T-cell (primary cell): ENCODE data around the gene ZC3H4. TPM values are rescaled to one million over a fixed set of nuclear protein-coding genes. Genes with fewer than 3 reads are reported as not detected.
A peak's percentile ranks its signal among the peaks of the same experiment; 100 is the strongest.

Source experiments
- ATAC-seq, 4 experiments: fragments of 200-7000 bp in 3 of 4; fragments of 150-1000 bp in 1 of 4; cut with Tn5 transposase; replicated peaks in 1 of 4; 1 replicate in 3 of 4; 2 replicates in 1 of 4; pipeline ENCODE4 v1.10.0; 2021; ENCODE audit warnings: moderate library complexity in 3 of 4, mild to moderate bottlenecking in 2 of 4, moderate number of reproducible peaks in 1 of 4
- CTCF ChIA-PET, 2 donors: fragments of 300-600 bp; sonication (Branson Sonifier 250); formaldehyde crosslinking; loops; one replicate each; lab custom pipeline; 2022; ENCODE audit warnings: antibody characterized with exemption in 2 of 2; lab: Charles Lee
- POLR2A ChIA-PET, 2 donors: fragments of 300-600 bp; sonication (Branson Sonifier 250); formaldehyde crosslinking; loops; one replicate each; lab custom pipeline; 2022; ENCODE audit warnings: antibody characterized with exemption in 2 of 2; lab: Charles Lee
- DNase-seq, 35 experiments: peaks; one replicate each; pipeline versions ENCODE4 v3.0.0 to v3.0.0-alpha.2; 2013 to 2023
- H3K27ac ChIP-seq: one replicate; pipeline ENCODE4 v1.5.1; 2013; ENCODE audit warnings: low read length
- H3K27me3 ChIP-seq, 2 experiments: replicated peaks in 1 of 2; 1 replicate in 1 of 2; 2 replicates in 1 of 2; pipeline versions ENCODE4 v1.6.1 to v1.7.0; 2013; ENCODE audit warnings: low read length in 1 of 2, mixed read lengths in 1 of 2; ENCODE audit not compliant: control insufficient read depth in 2 of 2, insufficient read depth in 2 of 2; ENCODE audit errors: extremely low read depth in 1 of 2
- H3K36me3 ChIP-seq, 2 donors: 1 replicate in 1 of 2; 2 replicates in 1 of 2; pipeline versions ENCODE4 v1.6.1 to v1.7.0; 2013; ENCODE audit warnings: low read length in 1 of 2; ENCODE audit not compliant: control insufficient read depth in 2 of 2, insufficient read depth in 1 of 2; ENCODE audit errors: extremely low read depth in 1 of 2
- H3K4me1 ChIP-seq, 2 experiments: 1 replicate in 1 of 2; 2 replicates in 1 of 2; pipeline versions ENCODE4 v1.6.1 to v1.7.0; 2013; ENCODE audit warnings: low read length in 2 of 2, mixed read lengths in 1 of 2; ENCODE audit not compliant: insufficient read depth in 2 of 2, control insufficient read depth in 1 of 2; ENCODE audit errors: extremely low read depth in 1 of 2
- H3K4me3 ChIP-seq, 2 donors: 1 replicate in 1 of 2; 2 replicates in 1 of 2; pipeline versions ENCODE4 v1.5.1 to v1.7.0; 2013; ENCODE audit warnings: mild to moderate bottlenecking in 2 of 2, low read length in 1 of 2, moderate library complexity in 1 of 2; ENCODE audit not compliant: control insufficient read depth in 1 of 2; ENCODE audit errors: extremely low read depth in 1 of 2
- H3K9me3 ChIP-seq: 2 replicates; pipeline ENCODE4 v1.7.0; 2013
- H3K27ac Mint-ChIP-seq, 2 donors: one replicate each; pipeline ENCODE4 v1.8.0; 2020 to 2021; ENCODE audit warnings: mild to moderate bottlenecking in 2 of 2, mixed read lengths in 2 of 2
- H3K27me3 Mint-ChIP-seq, 2 donors: one replicate each; pipeline ENCODE4 v1.8.0; 2021 to 2022; ENCODE audit warnings: mixed read lengths in 2 of 2
- H3K36me3 Mint-ChIP-seq: one replicate; pipeline ENCODE4 v1.8.0; 2021; ENCODE audit warnings: mixed read lengths
- H3K4me1 Mint-ChIP-seq, 3 donors: one replicate each; pipeline ENCODE4 v1.8.0; 2020 to 2022; ENCODE audit warnings: mixed read lengths in 3 of 3, mild to moderate bottlenecking in 1 of 3
- H3K4me3 Mint-ChIP-seq, 3 donors: one replicate each; pipeline ENCODE4 v1.8.0; 2020 to 2022; ENCODE audit warnings: mild to moderate bottlenecking in 3 of 3, mixed read lengths in 3 of 3, moderate library complexity in 3 of 3
- H3K9me3 Mint-ChIP-seq, 3 donors: one replicate each; pipeline ENCODE4 v1.8.0; 2020 to 2022; ENCODE audit warnings: mixed read lengths in 3 of 3
- WGBS: methylation state at CpG from one replicate; pipeline ENCODE4 v1.1.5; 2013; ENCODE audit warnings: missing lambda C conversion rate; ENCODE audit not compliant: insufficient coverage; 5-methylcytosine and 5-hydroxymethylcytosine counted together
- total RNA-seq, 35 experiments: library from RNA in 6 of 35; stranded (reverse) in 6 of 35; fragments of 120-200 nt in 1 of 35; gene quantifications; one replicate each; pipeline versions ENCODE4 v1.2.1 to v1.2.4 and lab custom pipeline; 2013 to 2026

The ZC3H4 gene
- total RNA-seq, 5 donors from 2014 or later (not counting 1 experiment from before 2014, with no cell fraction given), result 64.0 to 81.4 (median 72.3) TPM

DNA sequence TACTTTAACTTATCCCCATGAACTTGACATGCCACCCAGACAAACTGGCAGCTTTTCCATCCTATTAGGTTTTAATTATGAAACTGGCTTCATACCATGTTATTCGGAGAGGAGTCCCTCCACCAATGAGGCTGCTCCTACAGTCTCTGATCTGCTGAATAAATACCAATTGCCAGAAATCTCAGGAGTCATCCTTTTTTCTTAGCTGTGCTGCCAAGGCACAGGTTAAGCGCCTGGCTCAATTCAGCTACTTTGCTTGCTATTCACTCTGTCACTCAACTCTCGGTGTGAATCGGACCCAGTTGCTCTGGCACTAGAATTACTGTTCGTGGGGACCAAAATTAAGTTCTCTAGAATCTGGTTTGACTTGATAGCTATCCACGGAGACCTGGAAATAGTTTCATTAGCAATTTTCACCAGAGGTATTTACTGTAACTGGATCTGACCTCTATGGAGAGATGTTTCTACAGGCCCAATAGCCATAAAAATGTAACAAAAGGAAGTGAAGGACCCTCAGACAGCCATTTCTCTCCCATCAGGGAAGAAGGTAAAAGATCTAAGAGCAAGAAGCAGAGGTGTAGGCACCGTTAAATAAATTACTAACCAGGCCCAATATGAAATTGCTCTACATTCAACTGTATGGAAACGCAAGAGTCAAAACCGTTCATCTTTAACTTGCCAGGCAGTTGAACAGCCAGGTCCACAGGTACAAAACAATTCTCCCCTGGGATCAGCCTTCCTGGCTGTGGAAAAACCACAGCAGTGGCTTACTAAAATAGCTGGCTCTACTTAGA is 5.4 kb downstream of the ZC3H4 start:
- 77% methylated on average over 8 of the region's 9 CpGs for WGBS
- Mint-ChIP-seq H3K36me3 (peaks cover 23% of the 10 kb centered on the region), H3K4me1 (peaks cover 57 to 69% (median 64%) of the 10 kb centered on the region in 3 donors), H3K27me3 (no peaks in the 10 kb centered on the region), H3K4me3 (peak overlapping the region; percentile 6 to 95 (median 46)), H3K9me3 (no peaks in the 10 kb centered on the region), H3K27ac (peak overlapping the region; percentile 99 to 100)
- Histone ChIP-seq H3K27me3 (no peaks in the 10 kb centered on the region), H3K4me3 (no peak overlapping the region), H3K4me1 (peaks cover 34 to 51% of the 10 kb centered on the region in 2 experiments), H3K9me3 (no peaks in the 10 kb centered on the region), H3K27ac (peak overlapping the region; percentile 98), H3K36me3 (peaks cover 0 to 3% of the 10 kb centered on the region in 2 donors)
- ATAC-seq, result no peak
- ChIA-PET CTCF (no interaction called here), POLR2A (no interaction called here)
- DNase-seq, result no peak

DNA sequence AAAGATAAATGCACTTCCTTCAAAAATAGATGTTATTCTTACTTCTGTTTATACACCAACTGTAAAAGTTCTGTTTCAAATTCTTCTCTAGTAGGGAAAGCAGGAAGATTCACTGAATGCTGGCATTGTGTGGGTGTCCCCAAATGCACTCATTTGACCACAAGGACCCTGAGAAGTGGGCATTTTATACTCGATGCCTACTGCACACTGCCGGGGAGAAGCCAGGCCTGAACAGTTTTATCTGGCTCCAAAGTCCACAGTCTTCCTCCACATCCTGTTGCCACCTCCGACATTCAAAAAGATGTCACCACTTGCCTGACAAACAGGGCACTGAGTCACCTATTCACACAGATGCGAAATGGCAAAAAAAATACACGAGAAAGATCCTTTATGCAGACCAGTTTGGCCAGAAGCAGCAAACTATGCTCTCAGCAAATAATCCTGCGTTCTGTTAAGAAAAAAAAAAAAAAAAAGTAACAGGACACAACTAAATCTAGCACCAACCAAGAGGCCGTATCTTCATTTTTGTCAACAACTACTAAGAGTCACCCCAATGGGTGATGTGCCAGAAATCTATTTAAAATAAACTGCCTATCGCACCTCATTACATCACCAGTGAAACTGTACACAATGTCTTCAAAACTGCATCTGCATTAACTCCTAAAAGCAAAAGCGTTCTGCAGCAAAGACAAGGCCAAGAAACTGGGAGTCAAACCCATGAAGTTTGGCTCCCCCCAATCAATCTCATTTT is 6.2 kb downstream of the ZC3H4 start:
- H3K4me3 ChIP-seq, result no peak overlapping the region

DNA sequence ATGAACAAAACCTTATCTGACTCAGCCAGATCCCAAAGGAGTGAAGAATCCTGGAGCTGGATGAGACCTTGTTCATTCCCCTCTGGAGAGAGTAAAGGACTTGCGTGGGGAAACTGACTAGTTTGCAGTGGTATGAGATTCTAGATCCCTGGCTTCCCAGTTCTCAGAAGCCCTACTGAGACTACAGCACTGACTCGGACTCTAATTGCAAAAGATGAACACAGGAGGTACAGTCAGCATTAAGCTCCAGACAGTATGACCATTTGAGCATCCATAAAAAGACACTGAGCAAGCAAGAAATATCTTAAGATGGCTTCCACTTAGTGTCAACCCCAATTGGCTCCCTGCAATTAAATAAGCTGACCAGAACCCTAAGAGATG is 6.8 kb downstream of the ZC3H4 start:
- WGBS, result 89% methylated on average over 2 of the region's 2 CpGs
- CTCF ChIA-PET, result interaction anchor here (0.6 to 1.0 kb wide), 4 partner anchors 19 to 1571 kb away, joined by 3 read pairs; no protein-coding TSS in a partner anchor
- Mint-ChIP-seq H3K36me3 (peaks cover 26% of the 10 kb centered on the region), H3K4me1 (peaks cover 68 to 80% (median 76%) of the 10 kb centered on the region in 3 donors), H3K9me3 (no peaks in the 10 kb centered on the region), H3K27ac (peak overlapping the region; percentile 99 to 100), H3K4me3 (peak overlapping the region in 2 of 3 donors; percentile 42 to 95), H3K27me3 (no peaks in the 10 kb centered on the region)
- Histone ChIP-seq H3K4me1 (peaks cover 34 to 55% of the 10 kb centered on the region in 2 experiments), H3K27me3 (no peaks in the 10 kb centered on the region), H3K36me3 (peaks cover 0 to 5% of the 10 kb centered on the region in 2 donors), H3K27ac (peak overlapping the region; percentile 98), H3K9me3 (no peaks in the 10 kb centered on the region), H3K4me3 (no peak overlapping the region)
- no peak for DNase-seq
- POLR2A ChIA-PET, result no interaction called here
- no peak for ATAC-seq

More for the DNA sequence above, 6.2 kb downstream of the ZC3H4 start:
- H3K36me3 Mint-ChIP-seq, result peaks cover 26% of the 10 kb centered on the region
- 10% methylated on average over 7 of the region's 9 CpGs for WGBS
- Histone ChIP-seq H3K36me3 (peaks cover 0 to 3% of the 10 kb centered on the region in 2 donors), H3K4me1 (peaks cover 34 to 52% of the 10 kb centered on the region in 2 experiments), H3K9me3 (no peaks in the 10 kb centered on the region), H3K27me3 (no peaks in the 10 kb centered on the region), H3K27ac (peak overlapping the region; percentile 98)
- DNase-seq, result peak in 16 of 35 experiments; percentile 14 to 60 (median 24)
- H3K4me1 Mint-ChIP-seq, result peaks cover 65 to 75% (median 70%) of the 10 kb centered on the region in 3 donors
- ATAC-seq, result peak; percentile 16 to 53 (median 40)
- ChIA-PET CTCF (interaction anchor here in 1 of 2 donors (0.6 kb wide), 1 partner anchor 932 kb away, joined by 3 read pairs; no protein-coding TSS in a partner anchor), POLR2A (no interaction called here)
- H3K27ac Mint-ChIP-seq, result peak overlapping the region; percentile 99 to 100
- peak overlapping the region; percentile 6 to 95 (median 42) for H3K4me3 Mint-ChIP-seq
- no peaks in the 10 kb centered on the region for H3K9me3 Mint-ChIP-seq
- H3K27me3 Mint-ChIP-seq, result no peaks in the 10 kb centered on the region

DNA sequence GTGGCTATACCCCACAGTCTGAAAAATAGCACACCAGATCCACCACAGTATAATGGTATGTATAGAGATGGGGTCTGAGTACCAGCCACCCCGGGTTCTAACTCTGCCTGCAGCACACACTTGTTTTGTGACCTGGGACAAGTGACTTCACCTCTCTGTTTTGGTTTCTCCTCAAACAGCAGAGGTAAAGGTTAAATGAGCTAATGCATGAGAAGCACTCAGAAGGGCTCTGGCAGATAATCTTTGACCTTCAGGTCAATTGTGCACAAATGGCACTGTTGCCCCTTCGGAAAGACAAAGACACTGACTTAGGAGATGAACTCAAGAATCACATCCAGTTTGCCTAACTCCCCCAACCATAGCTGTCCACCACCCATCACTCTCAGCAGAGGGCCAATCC is 7.7 kb downstream of the ZC3H4 start:
- no peaks in the 10 kb centered on the region for H3K27me3 ChIP-seq
- WGBS, result 100% methylated on average over 1 of the region's 2 CpGs
- H3K4me1 Mint-ChIP-seq, result peaks cover 68 to 80% (median 76%) of the 10 kb centered on the region in 3 donors
- H3K27ac ChIP-seq, result peak overlapping the region; percentile 98
- CTCF ChIA-PET, result interaction anchor here in 1 of 2 donors (1.0 kb wide), 1 partner anchor 28 kb away, joined by 3 read pairs; no protein-coding TSS in a partner anchor
- H3K36me3 Mint-ChIP-seq, result peaks cover 20% of the 10 kb centered on the region
- H3K27me3 Mint-ChIP-seq, result no peaks in the 10 kb centered on the region
- H3K9me3 ChIP-seq, result no peaks in the 10 kb centered on the region
- no peaks in the 10 kb centered on the region for H3K9me3 Mint-ChIP-seq
- peak overlapping the region in 1 of 3 donors; percentile 95 for H3K4me3 Mint-ChIP-seq
- peaks cover 0 to 5% of the 10 kb centered on the region in 2 donors for H3K36me3 ChIP-seq
- no peak overlapping the region for H3K4me3 ChIP-seq
- H3K27ac Mint-ChIP-seq, result peak overlapping the region; percentile 99 to 100
- DNase-seq (no peak), ATAC-seq (no peak)
- H3K4me1 ChIP-seq, result peaks cover 34 to 55% of the 10 kb centered on the region in 2 experiments
- POLR2A ChIA-PET, result no interaction called here

DNA sequence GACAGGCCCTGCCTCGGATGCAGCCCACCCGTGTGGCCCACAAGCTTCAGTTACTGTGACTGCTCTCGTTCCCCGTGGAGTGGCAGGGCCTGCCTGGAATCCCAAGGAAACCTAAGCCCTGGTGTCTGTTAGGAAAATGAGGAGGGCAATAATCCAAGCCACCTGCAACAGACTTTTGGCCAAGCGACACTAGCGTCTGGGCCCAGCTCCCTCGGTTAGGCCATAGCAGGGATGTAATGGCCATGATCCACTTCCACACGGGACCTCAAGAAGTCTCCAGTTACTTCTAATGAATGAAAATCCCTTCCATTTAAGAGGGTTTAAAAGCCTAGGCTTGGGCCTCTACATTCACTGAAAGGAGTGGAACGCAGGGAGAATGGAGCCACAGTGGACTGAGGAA is 8.9 kb downstream of the ZC3H4 start:
- Mint-ChIP-seq H3K4me3 (no peak overlapping the region), H3K36me3 (peaks cover 14% of the 10 kb centered on the region), H3K9me3 (no peaks in the 10 kb centered on the region), H3K27me3 (no peaks in the 10 kb centered on the region), H3K4me1 (peaks cover 66 to 78% (median 77%) of the 10 kb centered on the region in 3 donors), H3K27ac (peak overlapping the region in 1 of 2 donors; percentile 27)
- Histone ChIP-seq H3K27ac (no peak overlapping the region), H3K36me3 (peaks cover 0 to 5% of the 10 kb centered on the region in 2 donors), H3K4me1 (peaks cover 25 to 51% of the 10 kb centered on the region in 2 experiments), H3K4me3 (no peak overlapping the region), H3K9me3 (no peaks in the 10 kb centered on the region), H3K27me3 (no peaks in the 10 kb centered on the region)
- WGBS, result 97% methylated on average over 8 of the region's 9 CpGs
- no peak for ATAC-seq
- ChIA-PET POLR2A (no interaction called here), CTCF (no interaction called here)
- DNase-seq, result no peak
